GM12864 (cell line): ENCODE measurements around the gene GPX5.

Source experiments
- DNase-seq: peaks from one replicate; pipeline ENCODE4 v3.0.0-alpha.2; 2011; ENCODE audit warnings: low read depth
- H3K4me3 ChIP-seq: 2 replicates; pipeline ENCODE4 v1.5.1; 2011; ENCODE audit warnings: mild to moderate bottlenecking, low read depth, low read length, control low read depth
- TF ChIP-seq, protein P1 (sequence below): IDR thresholded peaks from 2 replicates; pipeline ENCODE4 v1.5.1; 2011; ENCODE audit warnings: low read depth, mild to moderate bottlenecking, moderate library complexity, low read length, control low read depth, inconsistent platforms; ENCODE audit errors: missing control alignments

Gene GPX5

GRCh38 chr6:28580475-28580874, 54.8 kb downstream of the GPX5 start:
- TF ChIP-seq, protein P1, sequence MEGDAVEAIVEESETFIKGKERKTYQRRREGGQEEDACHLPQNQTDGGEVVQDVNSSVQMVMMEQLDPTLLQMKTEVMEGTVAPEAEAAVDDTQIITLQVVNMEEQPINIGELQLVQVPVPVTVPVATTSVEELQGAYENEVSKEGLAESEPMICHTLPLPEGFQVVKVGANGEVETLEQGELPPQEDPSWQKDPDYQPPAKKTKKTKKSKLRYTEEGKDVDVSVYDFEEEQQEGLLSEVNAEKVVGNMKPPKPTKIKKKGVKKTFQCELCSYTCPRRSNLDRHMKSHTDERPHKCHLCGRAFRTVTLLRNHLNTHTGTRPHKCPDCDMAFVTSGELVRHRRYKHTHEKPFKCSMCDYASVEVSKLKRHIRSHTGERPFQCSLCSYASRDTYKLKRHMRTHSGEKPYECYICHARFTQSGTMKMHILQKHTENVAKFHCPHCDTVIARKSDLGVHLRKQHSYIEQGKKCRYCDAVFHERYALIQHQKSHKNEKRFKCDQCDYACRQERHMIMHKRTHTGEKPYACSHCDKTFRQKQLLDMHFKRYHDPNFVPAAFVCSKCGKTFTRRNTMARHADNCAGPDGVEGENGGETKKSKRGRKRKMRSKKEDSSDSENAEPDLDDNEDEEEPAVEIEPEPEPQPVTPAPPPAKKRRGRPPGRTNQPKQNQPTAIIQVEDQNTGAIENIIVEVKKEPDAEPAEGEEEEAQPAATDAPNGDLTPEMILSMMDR = no peak
- no peak for DNase-seq
- H3K4me3 ChIP-seq = no peak overlapping the region

- TF ChIP-seq, protein P1 = no peak
These were observed 57.8 kb downstream of the GPX5 start for GRCh38 chr6:28583463-28583862.

More at GRCh38 chr6:28583463-28583862, 57.8 kb downstream of the GPX5 start:
- no peak overlapping the region for H3K4me3 ChIP-seq
- no peak for DNase-seq
